Measurements from ENCODE around the gene SLC35E3.
"Not testable (repeated sequence)": the region's sequence is repeated elsewhere in the genome, so short reads cannot be mapped to it uniquely, and the experiment has no call there.

SLC35E3 gene

DNA sequence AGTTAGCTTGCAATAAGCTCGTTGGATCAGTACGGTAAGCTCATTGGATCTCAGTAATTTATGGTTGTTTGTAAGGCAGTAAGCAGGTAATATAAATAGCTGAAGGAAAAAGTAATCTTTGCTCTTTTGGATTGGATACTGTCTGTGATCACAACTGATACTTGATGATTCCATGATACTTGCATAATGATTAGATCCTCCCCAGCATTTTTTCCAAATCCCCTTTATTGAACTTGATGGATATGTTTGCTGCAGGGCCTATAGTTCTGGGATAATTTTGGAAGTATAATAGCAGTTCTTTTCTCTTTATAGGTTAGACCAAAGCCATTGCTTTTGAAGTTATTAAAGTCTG, 67.2 kb downstream of the SLC35E3 start:
- no peak for DNase-seq (ENCODE audit: low read depth in 2 of 2)

DNA sequence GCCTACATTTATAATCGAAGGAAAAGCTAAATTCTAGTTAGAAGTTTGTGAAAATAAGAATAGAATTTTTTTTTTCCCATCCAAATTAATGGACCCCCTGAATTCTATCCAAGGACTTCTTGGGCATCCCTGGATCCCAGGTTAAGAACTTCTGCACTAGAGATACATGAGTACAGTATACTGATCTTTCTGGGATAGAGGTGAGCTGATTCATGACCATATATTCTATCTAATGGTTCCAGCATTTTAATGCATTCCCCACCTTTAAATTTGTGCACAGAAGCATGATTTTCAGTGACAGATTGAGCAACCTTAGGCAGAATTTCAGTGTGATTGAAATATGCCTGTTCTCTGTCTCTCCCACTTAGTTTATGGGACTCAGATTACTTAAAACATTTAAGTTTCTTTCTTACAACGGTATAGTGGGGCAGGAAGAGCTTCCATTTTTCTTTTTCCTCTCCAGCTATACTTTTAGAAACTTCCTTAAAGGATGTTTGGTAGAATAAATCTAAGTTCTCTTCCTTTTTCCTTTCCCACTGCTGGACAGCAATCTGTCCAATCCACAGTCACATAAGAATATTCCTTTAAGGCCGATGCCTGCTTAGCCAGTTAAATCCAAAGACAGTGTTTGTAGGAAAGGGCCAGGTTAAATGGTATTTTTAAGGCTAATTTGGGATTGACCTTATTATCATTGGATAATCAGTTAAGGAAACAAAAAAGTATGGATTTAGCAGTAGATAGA, 68.7 kb downstream of the SLC35E3 start:
- DNase-seq (ENCODE audit: low read depth in 2 of 2) = no peak

DNA sequence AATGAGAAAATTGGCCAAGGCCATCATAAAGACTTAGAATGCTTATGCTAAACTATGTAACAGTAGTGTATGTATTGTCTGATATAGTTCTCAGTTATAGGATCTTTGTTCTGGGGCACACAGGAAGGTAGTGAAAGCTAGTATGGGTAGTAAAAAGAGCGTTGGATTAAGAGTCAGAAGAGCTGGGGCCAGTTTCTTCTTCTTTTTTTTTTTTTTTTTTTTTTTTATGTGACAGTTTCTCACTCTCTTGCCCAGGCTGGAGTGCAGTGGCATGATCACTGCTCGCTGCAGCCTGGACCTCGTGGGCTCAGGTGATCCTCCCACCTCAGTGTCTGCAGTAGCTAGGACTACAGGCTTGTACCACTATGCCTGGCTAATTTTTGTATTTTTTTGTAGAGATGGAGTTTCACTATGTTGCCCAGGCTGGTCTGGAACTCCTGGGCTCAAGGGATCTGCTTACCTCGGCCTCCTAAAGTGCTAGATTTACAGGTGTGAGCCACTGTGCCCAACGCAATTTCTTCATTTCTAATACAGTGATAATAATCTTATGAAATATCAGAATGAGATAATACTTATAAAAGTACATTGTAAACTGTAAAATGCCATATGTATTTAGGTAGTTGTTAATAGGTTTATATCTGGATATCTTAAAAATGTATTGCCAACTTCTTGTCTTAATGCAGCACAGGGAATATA, 69.4 kb downstream of the SLC35E3 start:
- DNase-seq (ENCODE audit: low read depth in 2 of 2) = no peak

DNA sequence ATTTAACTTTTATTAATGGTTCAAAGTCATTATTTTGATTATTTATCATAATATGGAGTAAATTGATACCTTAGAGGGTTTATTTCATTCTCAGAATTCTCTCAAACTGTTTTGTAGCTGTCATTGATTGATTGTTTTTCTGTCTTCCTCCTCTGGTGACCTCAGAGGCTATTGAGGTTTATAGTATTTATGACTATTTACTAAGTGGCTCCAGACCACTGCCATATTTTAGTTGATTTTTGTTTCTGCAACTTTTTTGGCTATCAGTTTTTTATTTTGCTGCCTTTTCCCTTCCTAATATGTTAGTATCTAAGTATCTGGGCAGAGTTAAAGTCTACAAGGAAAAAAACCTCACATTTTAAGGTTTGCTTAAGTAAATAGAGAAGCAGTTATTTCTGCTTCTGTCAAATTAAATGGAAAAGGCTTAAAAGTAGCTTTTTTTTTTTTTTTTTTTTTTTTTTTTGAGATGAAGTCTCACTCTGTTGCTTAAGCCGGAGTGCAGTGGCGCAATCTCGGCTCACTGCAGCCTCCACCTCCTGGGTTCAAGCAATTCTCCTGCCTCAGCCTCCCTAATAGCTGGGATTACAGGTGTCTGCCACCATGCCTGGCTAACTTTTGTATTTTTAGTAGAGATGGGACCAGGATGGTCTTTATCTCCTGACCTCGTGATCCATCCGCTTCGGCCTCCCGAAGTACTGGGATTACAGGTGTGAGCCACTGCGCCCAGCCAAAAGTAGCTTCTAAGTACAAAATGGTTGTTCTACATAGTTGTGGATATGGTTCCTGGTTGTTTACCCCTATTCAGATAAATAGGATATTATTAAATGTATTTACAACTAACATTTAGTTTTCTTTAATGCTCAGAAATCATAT, 70.2 kb downstream of the SLC35E3 start:
- no peak for DNase-seq (ENCODE audit: low read depth in 2 of 2)

DNA sequence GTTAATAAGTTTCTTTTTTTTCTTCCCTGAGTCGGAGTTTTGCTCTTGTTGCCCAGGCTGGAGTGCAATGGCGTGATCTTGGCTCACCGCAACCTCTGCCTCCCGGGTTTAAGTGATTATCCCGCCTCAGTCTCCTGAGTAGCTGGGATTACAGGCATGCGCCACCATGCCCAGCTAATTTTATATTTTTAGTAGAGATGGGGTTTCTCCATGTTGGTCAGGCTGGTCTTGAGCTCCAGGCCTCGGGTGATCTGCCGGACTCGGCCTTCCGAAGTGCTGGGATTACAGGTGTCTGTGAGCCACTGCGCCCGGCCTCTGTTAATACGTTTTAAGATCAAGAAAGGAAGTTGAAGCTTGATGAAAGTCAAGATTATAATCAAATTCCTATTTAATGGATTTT, 73.5 kb downstream of the SLC35E3 start:
- not testable (repeated sequence) for DNase-seq (ENCODE audit: low read depth in 2 of 2)

DNA sequence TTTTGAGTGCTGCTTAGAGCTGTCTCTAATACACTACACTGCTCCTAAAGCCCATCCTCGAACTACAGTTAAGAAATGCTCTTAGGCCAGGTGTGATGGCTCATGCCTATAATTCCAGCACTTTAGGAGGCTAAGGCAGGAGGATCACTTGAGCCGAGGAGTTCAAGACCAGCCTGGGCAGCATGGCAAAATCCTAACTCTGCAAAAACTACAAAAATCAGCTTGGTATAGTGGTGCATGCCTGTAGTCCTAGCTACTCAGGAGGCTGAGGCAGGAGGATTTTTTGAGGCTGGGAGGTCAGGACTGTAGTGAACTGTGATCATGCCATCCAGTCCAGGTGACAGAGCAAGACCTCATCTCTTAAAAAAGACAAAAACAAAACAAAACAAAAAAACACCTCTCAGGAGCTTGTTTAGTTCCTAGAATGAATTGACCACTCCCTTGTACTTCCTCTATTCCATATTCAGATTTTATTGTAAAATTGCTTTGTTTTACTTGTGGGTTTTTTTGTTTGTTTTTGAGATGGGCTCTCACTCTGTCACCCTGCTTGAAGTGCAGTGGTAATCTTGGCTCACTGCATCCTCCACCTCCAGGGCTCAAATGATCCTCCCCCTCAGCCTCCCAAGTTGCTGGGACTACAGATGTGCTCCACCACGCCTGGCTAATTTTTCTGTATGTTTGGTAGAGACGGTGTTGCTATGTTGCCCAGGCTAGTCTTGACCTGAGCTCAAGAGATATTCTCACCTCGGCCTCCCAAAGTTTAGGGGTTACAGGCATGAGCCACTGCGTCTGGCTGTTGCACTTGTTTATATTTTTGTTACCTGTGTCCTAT, 75.6 kb downstream of the SLC35E3 start:
- no peak for DNase-seq (ENCODE audit: low read depth in 2 of 2)

DNA sequence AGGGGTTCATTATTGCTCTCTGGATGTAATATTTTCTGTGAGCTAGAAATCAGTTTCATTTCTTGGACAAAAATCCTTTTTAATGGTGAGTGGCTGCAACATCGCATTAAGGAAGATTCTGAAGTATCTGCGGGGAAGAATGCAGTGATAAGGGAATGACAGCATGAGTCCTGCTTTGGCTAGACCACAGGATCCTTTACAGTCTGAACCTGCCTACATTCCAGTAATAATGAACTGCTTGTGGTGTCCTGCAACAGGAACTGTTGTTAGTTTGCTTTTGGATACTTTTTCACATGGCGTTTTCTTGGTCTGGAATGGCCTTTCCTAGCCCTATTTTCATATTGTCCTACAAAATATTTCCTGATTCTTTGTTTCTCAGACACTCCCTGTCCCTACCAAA, 77.7 kb downstream of the SLC35E3 start:
- no peak for DNase-seq (ENCODE audit: low read depth in 2 of 2)

DNA sequence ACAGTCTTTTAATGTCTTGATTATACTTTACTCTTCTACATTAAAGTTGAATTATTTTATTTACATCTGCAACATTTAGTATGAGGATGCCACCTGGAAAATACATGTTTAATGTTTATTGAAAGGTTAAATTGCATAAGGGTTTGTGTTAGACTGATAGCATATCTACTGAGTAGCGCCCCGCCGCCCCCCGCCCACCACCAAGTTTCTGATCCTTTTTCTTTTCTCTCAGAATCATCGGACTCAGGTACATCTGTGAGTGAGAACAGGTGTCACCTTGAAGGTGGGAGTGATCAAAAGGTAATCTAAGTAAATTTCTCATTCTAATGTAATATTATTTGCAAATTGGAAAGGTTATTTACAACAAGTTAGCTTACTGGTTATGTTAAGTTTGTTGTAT, 78.2 kb downstream of the SLC35E3 start:
- no peak for DNase-seq (ENCODE audit: low read depth in 2 of 2)

DNA sequence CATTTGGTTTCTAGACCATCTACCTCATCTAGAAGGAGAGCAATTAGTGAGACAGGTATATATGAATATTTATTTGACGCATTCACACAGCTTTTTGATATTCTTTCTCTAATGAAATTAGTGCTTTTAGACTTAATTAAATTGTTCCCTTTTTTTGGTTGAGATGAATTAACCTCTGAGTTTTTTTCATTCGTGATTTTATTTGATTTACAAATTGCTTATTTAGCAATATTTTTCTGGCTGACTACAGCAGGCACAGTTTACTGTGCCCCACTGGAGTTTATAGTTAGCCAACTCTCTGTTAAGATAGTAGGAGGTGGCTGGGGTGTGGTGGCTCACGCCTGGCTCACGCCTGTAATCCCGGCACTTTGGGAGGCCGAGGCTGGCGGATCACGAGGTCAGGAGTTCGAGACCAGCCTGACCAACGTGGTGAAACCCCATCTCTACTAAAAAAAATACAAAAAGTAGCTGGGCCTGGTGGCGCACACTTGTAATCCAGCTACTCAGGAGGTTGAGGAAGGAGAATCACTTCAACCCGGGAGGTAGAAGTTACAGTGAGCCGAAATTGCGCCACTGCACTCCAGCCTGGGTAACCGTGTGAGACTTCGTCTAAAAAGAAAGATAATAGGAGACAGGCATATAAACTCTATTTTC, 78.7 kb downstream of the SLC35E3 start:
- no peak for DNase-seq (ENCODE audit: low read depth in 2 of 2)

DNA sequence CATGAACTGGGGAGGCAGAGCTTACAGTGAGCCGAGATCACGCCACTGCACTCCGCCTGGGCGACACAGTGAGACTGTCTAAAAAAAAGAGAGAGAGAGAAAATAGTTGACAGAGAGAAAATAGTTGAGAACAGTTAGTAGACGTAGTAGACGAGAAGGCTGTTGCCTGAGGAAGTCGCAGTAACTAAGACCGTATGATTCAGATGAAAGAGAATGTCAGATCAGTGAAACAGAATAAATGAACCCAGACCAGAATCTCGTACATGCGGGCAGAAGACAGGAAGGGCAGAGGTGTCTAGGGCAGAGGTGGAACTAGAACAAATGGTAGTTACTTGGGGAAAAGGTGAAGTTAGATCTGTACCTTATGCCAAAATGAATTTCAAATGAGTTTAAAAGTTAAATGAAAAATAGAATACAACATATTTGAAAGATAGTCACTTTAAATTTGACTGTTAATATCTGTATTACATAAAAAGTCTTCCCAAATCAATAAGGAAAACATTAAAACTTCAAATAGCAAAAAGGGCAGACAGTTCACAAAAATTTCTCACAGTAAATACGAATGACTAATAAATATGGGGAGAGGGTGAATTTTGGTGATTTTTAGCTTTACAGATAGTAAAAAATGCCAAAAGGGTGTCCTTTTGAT, 79.7 kb downstream of the SLC35E3 start:
- DNase-seq (ENCODE audit: low read depth in 2 of 2) = no peak

DNA sequence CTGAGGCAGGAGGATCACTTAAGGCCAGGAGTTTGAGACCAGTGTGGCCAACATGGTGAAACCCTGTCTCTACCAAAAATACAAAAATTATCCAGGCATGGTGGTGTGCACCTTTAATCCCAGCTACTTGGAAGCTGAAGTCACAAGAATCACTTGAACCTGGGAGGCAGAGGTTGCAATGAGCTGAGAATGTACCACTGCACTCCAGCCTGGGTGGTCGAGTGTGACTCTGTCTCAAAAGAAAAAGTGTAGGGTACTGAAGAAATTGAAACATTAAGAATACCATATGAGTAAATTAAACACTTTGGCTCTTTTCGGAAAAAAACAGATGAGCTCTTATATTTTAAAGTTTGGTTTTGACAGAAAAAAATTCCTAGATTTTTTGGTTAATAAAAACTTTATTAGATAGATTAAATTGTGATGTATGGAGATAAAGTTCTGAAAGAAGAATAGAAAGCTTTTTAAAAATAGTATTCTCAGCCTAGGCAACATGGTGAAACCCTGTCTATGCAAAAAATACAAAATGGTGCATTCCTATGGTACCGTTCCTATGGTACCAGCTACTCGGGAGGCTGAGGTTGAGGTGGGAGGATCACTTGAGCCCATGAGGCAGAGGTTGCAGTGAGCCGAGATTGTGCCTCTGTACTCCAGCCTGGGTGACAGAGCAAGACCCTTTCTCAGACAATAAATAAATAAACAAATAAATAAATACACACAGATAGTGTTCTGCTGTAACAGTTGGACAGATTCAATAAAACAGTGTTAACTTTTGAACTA, 82.1 kb downstream of the SLC35E3 start:
- no peak for DNase-seq (ENCODE audit: low read depth in 2 of 2)

DNA sequence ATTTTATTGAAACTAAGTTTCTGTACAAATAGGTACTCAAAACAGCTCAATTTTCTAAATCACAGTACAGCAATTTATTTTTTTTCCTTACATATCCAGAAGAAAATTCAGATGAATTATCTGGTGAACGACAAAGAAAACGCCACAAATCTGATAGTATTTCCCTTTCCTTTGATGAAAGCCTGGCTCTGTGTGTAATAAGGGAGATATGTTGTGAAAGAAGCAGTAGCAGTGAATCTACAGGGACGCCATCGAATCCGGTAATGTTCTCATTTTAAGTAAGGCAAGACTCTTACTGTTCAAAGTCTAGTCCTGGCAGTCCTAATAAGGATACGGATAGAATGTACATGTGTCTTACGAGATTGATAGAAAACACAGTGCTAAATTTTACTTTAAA, 82.7 kb downstream of the SLC35E3 start:
- DNase-seq (ENCODE audit: low read depth in 2 of 2) = no peak

All from stimulated activated CD4-positive, alpha-beta T cell treated with anti-CD3 and anti-CD28 coated beads, Interleukin-1b, Interleukin-23, amount 100 ng/mL, for 1 hour (primary cell).